BLaER1 (cell line): ENCODE measurements around the gene NID1.
"Not testable (repeated sequence)": the region's sequence is repeated elsewhere in the genome, so short reads cannot be mapped to it uniquely, and the experiment has no call there.

Source experiments
- H3K27ac ChIP-seq: shearing (Covaris generic); formaldehyde crosslinking; 2 replicates; pipeline ENCODE4 v1.8.1; 2022
- H3K27me3 ChIP-seq: shearing (Covaris generic); formaldehyde crosslinking; 2 replicates; pipeline ENCODE4 v1.8.1; 2022
- H3K36me3 ChIP-seq: shearing (Covaris generic); formaldehyde crosslinking; 2 replicates; pipeline ENCODE4 v1.8.1; 2022
- H3K4me1 ChIP-seq: shearing (Covaris generic); formaldehyde crosslinking; 2 replicates; pipeline ENCODE4 v1.8.1; 2022
- H3K4me2 ChIP-seq: shearing (Covaris generic); formaldehyde crosslinking; 2 replicates; pipeline ENCODE4 v1.8.1; 2022
- H3K4me3 ChIP-seq: shearing (Covaris generic); formaldehyde crosslinking; 2 replicates; pipeline ENCODE4 v1.8.1; 2022
- H3K9ac ChIP-seq: shearing (Covaris generic); formaldehyde crosslinking; 2 replicates; pipeline ENCODE4 v1.8.1; 2022
- H3K9me3 ChIP-seq: shearing (Covaris generic); formaldehyde crosslinking; 2 replicates; pipeline ENCODE4 v1.8.1; 2022
- H4K20me1 ChIP-seq: shearing (Covaris generic); formaldehyde crosslinking; 2 replicates; pipeline ENCODE4 v1.8.1; 2022
- Cebpa-rat ChIP-seq: shearing (Covaris generic); IDR thresholded peaks from 2 replicates; pipeline ENCODE4 v1.8.1; 2022

Gene NID1

DNA sequence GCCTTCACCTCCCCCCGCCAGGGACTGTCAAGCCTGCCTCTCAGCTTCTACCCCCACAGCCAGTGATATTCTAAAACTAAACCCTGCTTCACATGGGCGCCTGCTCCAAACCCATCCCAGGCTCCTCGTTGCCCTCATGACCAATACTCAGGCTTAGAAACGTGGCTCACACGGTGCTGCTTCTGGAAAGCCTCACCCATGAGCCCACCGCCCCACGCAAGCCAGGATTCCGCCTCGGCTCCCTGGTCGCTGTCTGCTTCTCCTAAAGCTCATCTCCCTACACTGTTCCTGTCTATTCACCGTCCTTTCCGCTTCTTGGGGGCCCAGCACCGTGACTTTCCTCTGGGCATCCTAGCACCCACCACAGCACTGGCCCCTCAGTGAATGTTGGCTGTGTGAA is 72.5 kb downstream of the NID1 start:
- no peak for TF ChIP-seq Cebpa-rat
- Histone ChIP-seq H3K27ac (no peak overlapping the region), H4K20me1 (no peaks in the 10 kb centered on the region), H3K36me3 (no peaks in the 10 kb centered on the region), H3K4me2 (no peak overlapping the region), H3K4me1 (no peaks in the 10 kb centered on the region), H3K4me3 (no peak overlapping the region), H3K9ac (no peak overlapping the region), H3K9me3 (peaks cover 29% of the 10 kb centered on the region), H3K27me3 (no peaks in the 10 kb centered on the region)

DNA sequence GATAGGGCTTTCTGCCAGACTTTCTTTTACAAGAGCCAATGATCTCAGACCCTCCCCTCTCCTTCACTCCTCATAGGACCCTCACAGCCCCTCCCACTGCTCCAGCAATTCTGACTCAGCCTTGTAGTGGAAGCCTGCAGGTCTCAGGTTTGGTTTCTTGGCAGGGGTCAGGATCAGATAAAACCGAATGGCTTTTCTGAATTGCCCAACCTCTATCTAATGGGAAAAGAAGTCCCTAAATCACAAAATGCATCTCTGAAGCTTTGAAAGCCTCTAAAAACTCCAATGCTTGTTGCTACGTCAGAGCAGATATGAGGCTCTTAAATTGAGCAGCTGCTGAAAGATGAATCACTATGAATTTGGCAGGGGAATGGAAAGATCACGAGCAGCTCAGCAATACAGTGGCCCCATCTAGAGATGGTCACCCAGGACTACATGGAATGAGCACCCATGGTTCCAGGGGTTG is 74.5 kb downstream of the NID1 start:
- H3K27ac ChIP-seq = no peak overlapping the region
- H3K27me3 ChIP-seq = no peaks in the 10 kb centered on the region
- no peak overlapping the region for H3K4me3 ChIP-seq
- no peak overlapping the region for H3K4me2 ChIP-seq
- no peaks in the 10 kb centered on the region for H4K20me1 ChIP-seq
- H3K9me3 ChIP-seq = peaks cover 29% of the 10 kb centered on the region
- TF ChIP-seq Cebpa-rat = no peak
- no peaks in the 10 kb centered on the region for H3K36me3 ChIP-seq
- no peak overlapping the region for H3K9ac ChIP-seq
- H3K4me1 ChIP-seq = no peaks in the 10 kb centered on the region

DNA sequence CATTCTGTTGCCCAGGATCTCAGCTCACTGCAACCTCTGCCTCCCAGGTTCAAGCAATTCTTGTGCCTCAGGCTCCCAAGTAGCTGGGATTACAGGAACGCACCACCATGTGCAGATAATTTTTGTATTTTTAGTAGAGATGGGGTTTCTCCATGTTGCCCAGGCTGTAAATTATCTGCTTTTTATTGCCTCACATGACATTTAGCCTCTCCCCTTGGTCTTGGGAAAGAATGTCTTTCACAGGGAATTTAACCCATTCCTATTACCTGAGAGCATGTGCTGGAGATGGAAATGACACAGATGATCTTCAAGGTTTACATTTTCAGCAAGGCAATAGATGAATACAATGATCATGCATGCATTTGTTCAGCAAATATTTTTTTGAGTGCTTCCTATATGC is 75.8 kb downstream of the NID1 start:
- Histone ChIP-seq H4K20me1 (no peaks in the 10 kb centered on the region), H3K9me3 (peaks cover 29% of the 10 kb centered on the region), H3K4me3 (no peak overlapping the region), H3K4me2 (no peak overlapping the region), H3K27me3 (no peaks in the 10 kb centered on the region), H3K27ac (no peak overlapping the region), H3K4me1 (no peaks in the 10 kb centered on the region), H3K36me3 (no peaks in the 10 kb centered on the region), H3K9ac (no peak overlapping the region)
- no peak for TF ChIP-seq Cebpa-rat

DNA sequence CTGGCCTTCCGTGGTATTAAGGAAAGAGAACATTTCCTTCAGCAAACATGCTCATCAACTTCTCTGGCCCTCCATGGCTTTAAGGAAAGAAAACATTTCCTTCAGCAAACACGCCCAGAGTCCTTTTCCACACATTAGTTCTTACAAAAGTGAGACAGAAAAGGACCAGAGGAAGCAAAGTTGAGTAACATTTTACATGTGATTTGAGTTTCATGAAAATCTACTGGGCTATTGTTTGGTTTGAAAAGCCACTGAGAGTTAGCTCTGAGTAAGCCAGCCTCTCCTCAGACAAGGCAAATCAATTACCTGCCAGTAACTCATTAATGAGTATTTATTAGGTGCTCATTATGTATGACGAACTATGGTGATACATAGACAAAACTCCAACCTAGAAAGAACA is 78.0 kb downstream of the NID1 start:
- no peak for TF ChIP-seq Cebpa-rat

DNA sequence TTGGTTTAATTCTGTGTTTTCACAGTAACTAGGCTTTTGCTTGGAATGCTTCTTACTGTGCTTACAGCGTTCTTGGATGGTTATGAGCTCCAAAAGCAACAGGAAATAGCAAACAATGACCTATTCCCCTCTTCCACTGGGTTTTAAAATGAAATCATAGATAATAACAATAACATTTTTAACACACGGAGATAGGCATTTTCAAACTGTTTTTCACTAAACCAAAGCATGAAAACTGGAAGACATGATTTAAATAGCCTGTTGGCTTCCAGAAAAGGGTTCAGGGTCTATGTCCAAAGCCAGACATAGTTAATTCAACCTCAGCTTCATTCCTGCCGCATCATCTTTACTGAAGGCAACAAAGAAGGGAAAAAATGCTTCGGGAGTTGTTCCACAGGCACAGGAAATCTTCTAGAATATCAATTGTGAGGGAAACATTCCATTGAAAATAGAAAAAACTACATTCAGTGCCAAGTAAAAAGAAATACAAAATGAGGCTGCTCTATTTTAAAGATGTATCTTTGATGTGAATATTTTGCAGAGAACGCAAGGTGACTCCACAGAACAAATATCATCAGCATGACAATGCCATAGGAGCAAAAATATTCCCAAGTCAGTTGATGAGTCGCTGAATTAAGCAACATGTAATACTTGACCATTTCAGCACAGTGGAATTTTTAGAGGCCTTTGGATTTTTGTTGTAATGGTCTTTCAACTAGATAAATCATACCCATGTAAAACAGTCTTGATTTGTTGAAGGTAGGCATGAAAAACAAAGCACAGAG is 80.7 kb downstream of the NID1 start:
- H3K4me2 ChIP-seq = no peak overlapping the region
- no peaks in the 10 kb centered on the region for H3K27me3 ChIP-seq
- no peaks in the 10 kb centered on the region for H3K4me1 ChIP-seq
- H4K20me1 ChIP-seq = no peaks in the 10 kb centered on the region
- H3K36me3 ChIP-seq = no peaks in the 10 kb centered on the region
- H3K9ac ChIP-seq = no peak overlapping the region
- peaks cover 12% of the 10 kb centered on the region for H3K9me3 ChIP-seq
- no peak overlapping the region for H3K27ac ChIP-seq
- no peak for TF ChIP-seq Cebpa-rat
- no peak overlapping the region for H3K4me3 ChIP-seq

More for the DNA sequence above, 78.0 kb downstream of the NID1 start:
- no peaks in the 10 kb centered on the region for H3K36me3 ChIP-seq
- H3K4me3 ChIP-seq = no peak overlapping the region
- no peaks in the 10 kb centered on the region for H3K27me3 ChIP-seq
- no peaks in the 10 kb centered on the region for H3K4me1 ChIP-seq
- H3K27ac ChIP-seq = no peak overlapping the region
- peaks cover 29% of the 10 kb centered on the region for H3K9me3 ChIP-seq
- no peak overlapping the region for H3K4me2 ChIP-seq
- H3K9ac ChIP-seq = no peak overlapping the region
- H4K20me1 ChIP-seq = no peaks in the 10 kb centered on the region

DNA sequence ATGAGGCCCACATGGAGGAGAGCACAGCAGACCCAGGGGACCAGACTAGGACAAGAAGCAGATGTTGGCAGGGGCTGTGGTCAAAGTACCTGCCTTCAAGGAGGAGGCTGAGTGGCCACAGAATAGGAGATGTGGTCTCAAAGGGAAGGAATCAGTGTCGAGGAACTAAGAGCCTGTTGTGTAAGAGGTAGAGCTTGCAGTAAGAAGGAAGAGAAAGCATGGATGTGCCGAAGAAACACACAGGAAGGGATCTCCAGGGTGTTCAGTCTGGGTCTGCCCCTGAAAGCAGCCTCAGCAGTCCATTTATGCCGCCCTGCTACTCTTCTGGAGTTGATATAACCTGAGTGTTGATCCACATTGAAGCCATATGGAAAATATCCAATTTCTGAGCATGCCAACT is 83.9 kb downstream of the NID1 start:
- no peak for TF ChIP-seq Cebpa-rat
- Histone ChIP-seq H3K9ac (no peak overlapping the region), H3K4me2 (no peak overlapping the region), H3K4me3 (no peak overlapping the region), H3K36me3 (no peaks in the 10 kb centered on the region), H4K20me1 (no peaks in the 10 kb centered on the region), H3K9me3 (no peaks in the 10 kb centered on the region), H3K27me3 (no peaks in the 10 kb centered on the region), H3K4me1 (no peaks in the 10 kb centered on the region), H3K27ac (no peak overlapping the region)

DNA sequence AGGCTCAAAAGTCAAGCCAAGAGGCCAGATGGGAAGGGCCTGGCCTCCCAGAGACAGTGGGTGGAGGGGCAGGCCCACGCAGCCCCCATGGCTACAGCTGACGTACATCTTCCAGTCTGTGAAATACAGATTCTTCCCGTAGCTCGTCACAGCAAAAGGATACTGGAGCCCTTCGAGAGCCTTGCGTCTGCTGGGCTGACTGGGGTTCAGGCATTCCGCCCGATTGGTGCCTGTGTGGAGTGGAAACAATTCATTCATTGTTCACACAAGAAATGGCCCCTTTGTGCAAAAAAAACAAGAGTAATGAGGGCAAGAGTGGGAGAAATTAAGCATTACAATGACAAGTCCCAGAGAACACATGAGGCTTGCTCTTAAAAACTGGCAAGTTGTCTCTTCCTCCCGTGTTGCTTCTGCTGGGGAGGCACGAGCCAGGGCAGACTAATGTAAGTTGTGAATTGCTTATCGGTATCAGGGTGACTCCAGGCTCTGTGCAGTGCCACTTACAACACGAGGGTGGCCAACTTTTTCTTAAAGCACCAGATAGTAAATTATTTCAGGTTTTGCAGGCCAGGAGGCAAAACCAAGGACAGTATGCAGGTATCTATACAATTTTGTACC is 85.1 kb downstream of the NID1 start:
- H3K9me3 ChIP-seq = no peaks in the 10 kb centered on the region
- H3K9ac ChIP-seq = no peak overlapping the region
- no peak overlapping the region for H3K4me3 ChIP-seq
- no peak for TF ChIP-seq Cebpa-rat
- H3K4me2 ChIP-seq = no peak overlapping the region
- no peaks in the 10 kb centered on the region for H4K20me1 ChIP-seq
- H3K36me3 ChIP-seq = no peaks in the 10 kb centered on the region
- H3K4me1 ChIP-seq = no peaks in the 10 kb centered on the region
- H3K27ac ChIP-seq = no peak overlapping the region
- H3K27me3 ChIP-seq = no peaks in the 10 kb centered on the region

DNA sequence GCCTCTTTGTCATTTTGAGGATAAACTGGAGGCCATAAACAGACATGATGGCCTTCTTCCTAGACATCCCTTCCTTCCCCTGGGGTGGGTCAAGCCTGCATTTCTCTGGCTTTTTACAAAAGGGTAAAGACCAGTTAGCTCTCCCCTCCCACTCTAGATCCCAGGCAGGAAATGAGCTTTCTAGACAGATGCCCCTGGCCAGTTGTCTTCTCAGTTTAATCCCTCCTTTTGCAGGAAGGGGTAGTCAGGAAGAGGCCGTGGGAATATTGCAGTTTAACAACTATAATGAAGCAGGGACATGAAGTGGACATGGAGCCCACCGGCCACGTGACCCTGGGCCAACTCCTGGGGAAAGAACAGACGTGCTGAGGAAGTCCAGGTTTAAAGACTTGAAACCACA is 85.7 kb downstream of the NID1 start:
- H3K27ac ChIP-seq = no peak overlapping the region
- no peaks in the 10 kb centered on the region for H3K27me3 ChIP-seq
- no peak for TF ChIP-seq Cebpa-rat
- H3K4me3 ChIP-seq = no peak overlapping the region
- H3K9ac ChIP-seq = no peak overlapping the region
- no peaks in the 10 kb centered on the region for H3K4me1 ChIP-seq
- H4K20me1 ChIP-seq = no peaks in the 10 kb centered on the region
- H3K9me3 ChIP-seq = no peaks in the 10 kb centered on the region
- H3K4me2 ChIP-seq = no peak overlapping the region
- no peaks in the 10 kb centered on the region for H3K36me3 ChIP-seq

DNA sequence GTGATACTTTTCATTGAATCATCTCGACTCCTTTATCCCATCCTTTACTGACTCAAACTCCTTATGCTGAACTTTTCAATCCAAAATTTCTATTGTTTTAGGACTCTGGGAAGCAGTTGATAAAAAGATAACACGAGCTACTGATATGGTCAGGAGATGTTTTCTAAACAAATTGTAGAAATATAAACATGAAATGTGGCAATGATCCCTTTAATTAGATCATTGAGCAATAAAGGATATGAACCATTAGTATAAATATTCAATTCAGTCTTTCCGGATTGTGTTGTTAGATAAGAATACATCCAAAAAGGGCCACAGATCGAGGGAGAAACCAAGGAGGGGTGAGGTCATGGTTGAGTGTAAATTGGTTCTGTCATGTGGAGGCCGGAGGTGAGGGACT is 88.4 kb downstream of the NID1 start:
- no peak overlapping the region for H3K4me2 ChIP-seq
- no peak for TF ChIP-seq Cebpa-rat
- peaks cover 14% of the 10 kb centered on the region for H3K4me1 ChIP-seq

DNA sequence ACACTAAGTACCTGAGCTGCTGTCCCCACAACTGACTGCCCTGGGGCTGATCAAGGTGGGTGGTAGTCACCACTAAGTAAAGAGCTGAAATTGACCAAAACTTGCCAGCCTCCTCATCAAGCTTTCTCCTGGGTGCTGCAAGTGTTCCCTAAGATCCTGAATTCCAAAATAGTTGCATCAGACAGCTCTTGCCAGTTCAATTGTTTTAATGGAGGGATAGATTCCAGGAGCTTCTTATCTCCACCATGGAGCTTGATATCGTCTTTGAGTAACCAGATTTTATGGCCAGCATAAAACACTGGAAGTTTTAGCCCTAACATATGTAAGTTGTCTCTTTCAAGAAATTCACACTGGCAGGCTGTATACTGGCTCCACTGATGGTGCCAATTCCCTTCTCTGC is 90.3 kb downstream of the NID1 start:
- TF ChIP-seq Cebpa-rat = no peak
- H3K9ac ChIP-seq = no peak overlapping the region
- H3K4me3 ChIP-seq = no peak overlapping the region
- no peaks in the 10 kb centered on the region for H4K20me1 ChIP-seq
- H3K27ac ChIP-seq = no peak overlapping the region
- H3K4me2 ChIP-seq = no peak overlapping the region
- H3K27me3 ChIP-seq = no peaks in the 10 kb centered on the region
- no peaks in the 10 kb centered on the region for H3K36me3 ChIP-seq
- peaks cover 28% of the 10 kb centered on the region for H3K4me1 ChIP-seq
- no peaks in the 10 kb centered on the region for H3K9me3 ChIP-seq

More for the DNA sequence above, 88.4 kb downstream of the NID1 start:
- Histone ChIP-seq H3K4me3 (no peak overlapping the region), H4K20me1 (no peaks in the 10 kb centered on the region), H3K36me3 (no peaks in the 10 kb centered on the region), H3K27ac (no peak overlapping the region), H3K9ac (no peak overlapping the region), H3K9me3 (no peaks in the 10 kb centered on the region), H3K27me3 (no peaks in the 10 kb centered on the region)

DNA sequence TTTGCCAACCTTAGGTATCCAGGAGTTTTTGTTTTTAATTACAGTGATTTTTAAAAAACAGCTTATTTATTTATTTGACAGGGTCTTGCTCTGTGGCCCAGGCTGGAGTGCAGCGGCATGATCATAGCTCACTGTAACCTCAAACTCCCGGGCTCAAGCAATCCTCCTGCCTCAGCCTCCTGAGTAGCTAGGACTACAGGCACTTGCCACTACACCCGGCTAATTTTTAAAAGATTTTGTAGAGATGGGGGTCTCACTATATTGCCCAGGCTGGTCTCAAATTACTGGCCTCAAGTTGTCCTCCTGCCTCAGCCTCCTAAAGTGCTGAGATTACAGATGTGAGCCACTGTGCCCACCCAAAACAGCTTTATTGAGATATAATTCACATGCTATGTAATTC is 92.2 kb downstream of the NID1 start:
- H4K20me1 ChIP-seq, H3K27me3 ChIP-seq, H3K36me3 ChIP-seq, H3K27ac ChIP-seq, H3K9me3 ChIP-seq: not testable (repeated sequence)
- H3K4me1 ChIP-seq = peaks cover 28% of the 10 kb centered on the region
- H3K4me3 ChIP-seq = peak overlapping the region; percentile 61; the same call in 1 of the 2 replicates
- H3K9ac ChIP-seq = peak overlapping the region; percentile 78; the same call in 1 of the 2 replicates
- H3K4me2 ChIP-seq = peak overlapping the region; percentile 92
